AG09309 (cell line): Measurements from ENCODE around the gene AHR.
A peak's percentile ranks its signal among the peaks of the same experiment; 100 is the strongest.

Source experiments
- DNase-seq: peaks from one replicate; pipeline ENCODE4 v3.0.0-alpha.2; 2010; ENCODE audit warnings: low read depth
- H3K4me3 ChIP-seq: 2 replicates; pipeline ENCODE4 v1.5.1; 2011; ENCODE audit warnings: mild to moderate bottlenecking, low read depth, low read length, moderate library complexity; ENCODE audit not compliant: control insufficient read depth
- CTCF ChIP-seq: IDR thresholded peaks from 2 replicates; pipeline ENCODE4 v1.5.1; 2011; ENCODE audit warnings: mild to moderate bottlenecking, low read depth, low read length, inconsistent platforms; ENCODE audit not compliant: insufficient read depth, control insufficient read depth; ENCODE audit errors: missing control alignments

AHR gene

DNA sequence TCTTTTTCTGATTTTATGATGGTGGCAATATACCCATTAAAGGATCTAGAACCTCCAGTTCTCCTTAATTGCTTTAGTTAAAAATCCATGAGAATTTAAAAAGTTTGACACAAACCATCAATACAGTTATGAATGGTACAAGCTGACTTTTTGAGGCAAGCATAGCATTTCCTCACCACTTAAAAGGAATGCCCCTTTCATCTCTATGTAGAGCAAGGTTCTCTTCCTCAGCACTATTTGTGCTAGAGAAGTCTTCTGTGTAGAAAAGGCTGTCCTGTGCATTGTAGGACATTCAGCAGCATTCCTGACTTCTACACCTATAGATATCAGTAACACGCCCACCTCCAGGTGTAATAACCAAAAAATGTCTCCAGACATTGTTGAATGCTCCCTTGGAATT, 67.3 kb downstream of the AHR start:
- no peak for TF ChIP-seq CTCF
- no peak for DNase-seq
- H3K4me3 ChIP-seq: no peak overlapping the region

DNA sequence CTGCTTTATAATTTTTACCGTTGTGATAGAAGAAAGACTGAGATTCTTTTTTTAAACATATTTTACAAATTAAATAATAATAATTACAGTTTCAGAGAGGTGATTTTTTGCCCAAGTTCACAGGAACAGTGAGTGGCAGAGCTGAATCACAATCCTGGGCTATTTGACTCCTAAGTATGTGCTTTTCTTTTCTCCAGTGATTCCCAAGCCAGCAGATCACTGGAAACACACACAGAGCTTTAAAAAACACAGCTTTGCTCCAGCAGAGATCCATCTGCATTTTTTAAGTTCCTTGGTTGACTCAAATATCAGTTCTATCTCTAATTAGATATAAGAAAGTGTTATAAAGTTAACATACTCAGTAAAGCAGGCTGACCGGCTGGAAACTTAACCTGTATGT, 69.0 kb downstream of the AHR start:
- H3K4me3 ChIP-seq: no peak overlapping the region
- no peak for DNase-seq
- TF ChIP-seq CTCF: no peak

DNA sequence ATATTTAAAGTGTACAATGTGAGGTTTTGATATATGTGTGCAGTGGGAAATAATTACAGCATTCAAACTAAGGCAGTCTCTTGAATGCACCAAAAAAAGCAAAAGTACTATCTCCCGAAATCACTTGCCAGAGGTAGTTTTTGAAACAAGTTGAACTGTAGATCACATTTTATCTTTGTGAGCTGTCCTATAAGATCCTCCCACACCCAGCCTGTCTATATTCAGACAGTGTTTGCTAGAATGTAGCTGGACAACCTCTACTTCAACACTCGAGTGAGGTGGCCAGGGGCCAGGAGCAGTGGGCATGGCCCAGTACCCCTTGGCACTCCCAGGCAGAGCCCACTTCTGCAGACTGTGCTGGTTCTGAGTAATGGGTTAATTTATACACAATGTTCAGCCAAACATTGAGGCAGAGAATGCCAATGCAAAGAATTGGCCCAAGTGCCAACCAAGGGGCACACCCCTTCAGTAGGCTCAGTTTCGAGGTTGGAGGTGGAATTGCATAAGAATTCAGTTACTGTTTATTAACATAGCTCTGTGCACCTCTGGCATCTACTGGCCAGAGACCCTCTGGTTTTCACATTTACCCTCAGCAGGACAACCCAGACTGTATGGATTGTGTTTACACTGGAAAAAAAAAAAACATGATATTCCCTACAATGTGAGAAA, 70.5 kb downstream of the AHR start:
- TF ChIP-seq CTCF: no peak
- no peak overlapping the region for H3K4me3 ChIP-seq
- no peak for DNase-seq

GRCh38 chr7:17369691-17370426, 71.4 kb downstream of the AHR start:
- DNase-seq: peak; percentile 86
- TF ChIP-seq CTCF: no peak

GRCh38 chr7:17370901-17371585, 72.6 kb downstream of the AHR start:
- TF ChIP-seq CTCF: no peak
- H3K4me3 ChIP-seq: no peak overlapping the region
- DNase-seq: no peak

More at GRCh38 chr7:17369691-17370426, 71.4 kb downstream of the AHR start:
- no peak overlapping the region for H3K4me3 ChIP-seq

DNA sequence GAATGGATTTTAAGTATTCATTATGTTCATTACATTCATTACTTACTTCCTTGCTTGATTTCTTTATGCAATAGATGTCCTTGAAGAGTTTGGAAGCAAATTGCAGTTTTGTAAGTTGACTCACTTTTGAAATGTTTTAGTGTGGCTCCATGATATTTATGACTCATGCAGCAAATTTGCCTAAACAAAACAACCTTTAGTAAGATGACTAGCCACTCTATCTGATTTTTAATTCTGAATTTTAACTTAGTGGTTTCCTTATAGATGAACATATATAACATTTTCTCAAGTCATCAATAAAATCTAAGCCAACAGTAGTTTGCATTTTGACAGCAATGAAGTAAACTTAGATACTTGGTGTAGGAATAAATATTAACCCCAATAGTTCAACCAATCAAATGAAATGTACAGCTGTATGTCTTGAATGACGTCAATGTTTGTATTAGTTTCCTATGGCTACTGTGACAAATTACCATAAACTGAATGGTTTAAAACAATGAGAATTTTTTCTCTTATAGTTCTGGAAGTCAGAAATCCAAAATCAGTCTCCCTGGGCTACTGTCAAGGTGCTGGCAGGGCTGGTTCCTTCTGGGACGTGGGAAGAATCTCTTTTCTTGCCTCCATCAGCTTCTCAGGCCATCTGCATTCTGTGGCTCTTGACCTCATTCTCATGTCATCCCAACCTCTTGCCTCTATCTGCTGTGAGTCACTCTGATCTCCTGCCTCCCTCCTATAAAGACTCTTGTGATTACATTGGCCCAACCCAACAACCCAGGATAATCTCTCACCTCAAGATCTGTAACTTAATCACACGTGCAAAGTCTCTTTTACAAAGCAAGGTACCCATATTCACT, 73.4 kb downstream of the AHR start:
- TF ChIP-seq CTCF: no peak

More for the DNA sequence above, 73.4 kb downstream of the AHR start:
- peak; percentile 91 for DNase-seq
- H3K4me3 ChIP-seq: no peak overlapping the region
